HG03045 (cell line): ENCODE data around the gene TJP1.
"Not testable (repeated sequence)": the region's sequence is repeated elsewhere in the genome, so short reads cannot be mapped to it uniquely, and the experiment has no call there.

Experiments used
- ATAC-seq: cut with Tn5 transposase; IDR thresholded peaks from one replicate; pipeline ENCODE4 v1.9.1; 2021; ENCODE audit warnings: mild to moderate bottlenecking, moderate library complexity; ENCODE audit not compliant: unreplicated experiment

Gene TJP1

GRCh38 chr15:29685156-29686078, 136.9 kb downstream of the TJP1 start:
- ATAC-seq, result no peak

DNA sequence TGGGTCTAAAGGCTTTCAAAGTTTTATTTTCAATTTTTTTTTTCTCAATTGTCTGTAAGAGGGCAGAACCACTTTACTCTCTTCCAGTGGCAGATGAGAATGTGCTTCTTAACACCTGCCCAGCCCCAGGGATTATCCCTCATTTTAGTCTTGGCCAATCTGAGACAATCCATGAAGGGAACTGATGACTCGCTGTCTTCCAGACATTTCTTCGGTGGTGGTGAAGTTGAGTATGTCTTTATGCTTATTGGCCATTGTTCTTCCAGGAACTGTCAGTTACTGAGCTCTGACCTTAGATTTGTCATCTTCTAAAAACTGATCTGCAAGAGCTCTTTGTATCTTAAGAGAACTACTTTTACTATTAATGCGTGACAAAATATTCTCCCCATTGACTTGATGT, 139.5 kb downstream of the TJP1 start:
- ATAC-seq, result no peak

GRCh38 chr15:29682361-29682760, 139.9 kb downstream of the TJP1 start:
- ATAC-seq, result no peak

- no peak for ATAC-seq
These were observed 140.3 kb downstream of the TJP1 start for GRCh38 chr15:29681946-29682345.

- ATAC-seq, result no peak
These were observed 141.0 kb downstream of the TJP1 start for GRCh38 chr15:29681166-29681845.

DNA sequence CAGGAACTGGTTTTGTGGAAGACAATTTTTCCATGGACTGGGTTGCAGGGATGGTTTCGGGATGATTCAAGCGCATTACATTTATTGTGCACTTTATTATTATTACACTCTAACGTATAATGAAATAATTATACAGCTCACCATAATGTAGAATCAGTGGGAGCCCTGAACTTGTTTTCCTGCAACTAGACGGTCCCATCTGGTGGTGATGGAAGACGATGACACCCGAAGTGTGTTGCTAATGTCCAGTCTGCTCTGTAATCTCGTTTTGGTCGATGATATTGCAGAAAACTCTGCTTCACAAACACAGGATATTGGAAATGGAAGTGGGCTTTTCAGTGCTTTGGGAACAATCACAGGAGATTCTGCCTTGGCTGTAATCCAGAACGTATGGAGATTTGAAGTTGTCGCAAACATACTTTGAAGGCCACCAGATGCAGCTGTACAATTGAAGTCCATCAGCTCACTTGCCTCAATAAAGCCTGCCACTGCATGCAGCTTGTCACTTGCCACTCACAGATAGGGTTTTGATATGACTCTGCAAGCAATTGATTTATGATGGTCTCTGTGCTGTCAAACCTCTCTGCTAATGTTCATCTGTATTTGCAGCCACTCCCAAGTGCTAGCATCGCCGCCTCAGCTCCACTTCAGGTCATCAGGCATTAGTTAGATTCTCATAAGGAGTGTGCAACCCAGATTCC, 141.7 kb downstream of the TJP1 start:
- ATAC-seq, result no peak

- ATAC-seq, result no peak
These were observed 143.7 kb downstream of the TJP1 start for GRCh38 chr15:29678504-29679034.

- ATAC-seq, result no peak
These were observed 144.3 kb downstream of the TJP1 start for GRCh38 chr15:29677871-29678461.

- ATAC-seq, result no peak
These were observed 144.8 kb downstream of the TJP1 start for GRCh38 chr15:29677455-29677854.

- no peak for ATAC-seq
These were observed 145.3 kb downstream of the TJP1 start for GRCh38 chr15:29676961-29677402.

DNA sequence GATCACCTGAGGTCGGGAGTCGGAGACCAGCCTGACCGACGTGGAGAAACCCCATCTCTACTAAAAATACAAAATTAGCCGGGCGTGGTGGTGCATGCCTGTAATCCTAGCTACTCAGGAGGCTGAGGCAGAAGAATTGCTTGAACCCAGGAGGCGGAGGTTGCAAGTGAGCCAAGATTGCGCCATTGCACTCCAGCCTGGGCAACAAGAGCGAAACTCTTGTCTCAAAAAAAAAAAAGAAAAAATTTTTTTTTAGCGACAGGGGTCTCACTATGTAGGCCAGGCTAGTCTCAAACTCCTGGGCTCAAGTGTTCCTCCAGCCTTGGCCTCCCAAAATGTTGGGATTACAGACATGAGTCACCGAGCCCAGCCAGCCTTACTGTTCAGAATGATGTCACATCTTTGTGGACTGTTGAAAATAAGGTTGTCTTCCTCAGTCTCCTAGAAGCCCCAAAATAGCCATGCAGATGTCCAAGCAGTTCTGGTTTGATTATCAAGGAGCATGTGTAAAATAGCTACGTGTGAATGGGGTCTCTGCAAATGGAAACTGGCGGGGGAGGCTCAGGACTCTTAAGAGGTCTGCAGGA, 145.8 kb downstream of the TJP1 start:
- ATAC-seq, result not testable (repeated sequence)

GRCh38 chr15:29675791-29676301, 146.4 kb downstream of the TJP1 start:
- no peak for ATAC-seq

- ATAC-seq, result no peak
These were observed 147.4 kb downstream of the TJP1 start for GRCh38 chr15:29674661-29675533.

GRCh38 chr15:29672923-29673809, 149.1 kb downstream of the TJP1 start:
- no peak for ATAC-seq

- ATAC-seq, result no peak
These were observed 149.8 kb downstream of the TJP1 start for GRCh38 chr15:29672446-29672845.

DNA sequence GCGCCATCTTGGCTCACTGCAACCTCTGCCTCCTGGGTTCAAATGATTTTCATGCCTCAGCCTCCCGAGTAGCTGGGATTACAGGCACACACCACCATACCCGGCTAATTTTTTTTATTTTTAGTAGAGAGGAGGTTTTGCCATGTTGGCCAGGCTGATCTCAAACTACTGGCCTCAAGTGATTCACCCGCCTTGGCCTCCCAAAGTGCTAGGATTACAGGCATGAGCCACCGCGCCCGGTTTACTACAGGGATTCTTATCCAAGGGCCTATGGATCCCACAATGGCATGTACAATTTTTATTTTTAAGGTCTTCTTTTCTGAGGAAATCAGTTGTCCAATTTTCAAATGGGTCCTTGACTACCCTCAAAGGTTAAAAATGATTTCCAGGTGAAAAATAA, 150.2 kb downstream of the TJP1 start:
- not testable (repeated sequence) for ATAC-seq

GRCh38 chr15:29670998-29671981, 151.0 kb downstream of the TJP1 start:
- ATAC-seq, result no peak
